GM19438 (cell line): ENCODE data around the gene DRGX.

Experiments
- ATAC-seq: cut with Tn5 transposase; IDR thresholded peaks from one replicate; pipeline ENCODE4 v1.9.1; 2021; ENCODE audit warnings: low read depth; ENCODE audit not compliant: unreplicated experiment

The DRGX gene

GRCh38 chr10:49364051-49364450, 31.8 kb downstream of the DRGX start:
- no peak for ATAC-seq

- ATAC-seq = no peak
These were observed 32.4 kb downstream of the DRGX start for GRCh38 chr10:49363309-49364031.

- peak; percentile 80 for ATAC-seq
These were observed 33.2 kb downstream of the DRGX start for GRCh38 chr10:49362596-49363260.

GRCh38 chr10:49361735-49362568, 33.9 kb downstream of the DRGX start:
- ATAC-seq = no peak

- no peak for ATAC-seq
These were observed 34.7 kb downstream of the DRGX start for GRCh38 chr10:49361178-49361554.

- no peak for ATAC-seq
These were observed 35.4 kb downstream of the DRGX start for GRCh38 chr10:49360271-49361177.

GRCh38 chr10:49359349-49360270, 36.3 kb downstream of the DRGX start:
- no peak for ATAC-seq

GRCh38 chr10:49357910-49358309, 38.0 kb downstream of the DRGX start:
- ATAC-seq = no peak

- ATAC-seq = no peak
These were observed 38.9 kb downstream of the DRGX start for GRCh38 chr10:49356944-49357343.

- ATAC-seq = no peak
These were observed 39.7 kb downstream of the DRGX start for GRCh38 chr10:49356181-49356580.

- ATAC-seq = no peak
These were observed 40.7 kb downstream of the DRGX start for GRCh38 chr10:49355221-49355620.

GRCh38 chr10:49354593-49354992, 41.3 kb downstream of the DRGX start:
- no peak for ATAC-seq

GRCh38 chr10:49353895-49354566, 41.9 kb downstream of the DRGX start:
- no peak for ATAC-seq

GRCh38 chr10:49353026-49353894, 42.6 kb downstream of the DRGX start:
- no peak for ATAC-seq

- ATAC-seq = no peak
These were observed 43.6 kb downstream of the DRGX start for GRCh38 chr10:49352323-49352722.

GRCh38 chr10:49351669-49352068, 44.2 kb downstream of the DRGX start:
- ATAC-seq = no peak

GRCh38 chr10:49350846-49351532, 44.9 kb downstream of the DRGX start:
- no peak for ATAC-seq
